ENCODE results near the gene ONECUT3.

DNA sequence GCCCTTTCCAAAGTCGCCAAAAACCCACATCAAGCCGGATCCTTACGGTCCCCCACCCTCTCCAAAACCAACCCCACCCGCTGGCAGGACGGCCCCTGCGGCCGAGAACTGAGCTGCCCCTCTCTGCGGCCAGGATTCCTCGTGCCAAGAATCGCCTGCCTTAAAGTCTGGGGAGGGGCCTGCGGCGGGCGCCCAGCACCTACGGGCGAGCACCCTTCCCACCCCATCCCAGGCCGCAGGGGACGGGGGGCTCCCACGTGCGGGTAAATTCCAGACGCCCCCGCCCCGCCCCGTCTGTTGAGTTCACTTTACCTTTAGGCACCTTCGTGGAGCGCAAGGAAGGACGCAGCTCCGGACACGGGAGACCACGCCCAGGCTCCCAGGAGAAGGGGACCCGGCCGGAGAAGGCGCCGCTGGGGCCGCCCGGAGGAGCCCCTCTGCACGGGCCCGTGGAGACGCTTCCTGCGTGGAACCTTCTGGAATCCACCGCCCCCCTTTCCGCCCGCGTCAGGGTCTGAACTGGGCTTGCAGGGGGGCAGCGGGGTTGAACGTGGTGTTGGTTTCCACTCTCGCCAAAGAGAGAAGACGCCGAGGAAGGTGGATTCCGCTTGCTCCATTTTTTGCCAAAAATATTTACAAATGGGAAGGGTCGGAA lies 22.8 kb downstream of the ONECUT3 start:
- TF ChIP-seq, protein P1, sequence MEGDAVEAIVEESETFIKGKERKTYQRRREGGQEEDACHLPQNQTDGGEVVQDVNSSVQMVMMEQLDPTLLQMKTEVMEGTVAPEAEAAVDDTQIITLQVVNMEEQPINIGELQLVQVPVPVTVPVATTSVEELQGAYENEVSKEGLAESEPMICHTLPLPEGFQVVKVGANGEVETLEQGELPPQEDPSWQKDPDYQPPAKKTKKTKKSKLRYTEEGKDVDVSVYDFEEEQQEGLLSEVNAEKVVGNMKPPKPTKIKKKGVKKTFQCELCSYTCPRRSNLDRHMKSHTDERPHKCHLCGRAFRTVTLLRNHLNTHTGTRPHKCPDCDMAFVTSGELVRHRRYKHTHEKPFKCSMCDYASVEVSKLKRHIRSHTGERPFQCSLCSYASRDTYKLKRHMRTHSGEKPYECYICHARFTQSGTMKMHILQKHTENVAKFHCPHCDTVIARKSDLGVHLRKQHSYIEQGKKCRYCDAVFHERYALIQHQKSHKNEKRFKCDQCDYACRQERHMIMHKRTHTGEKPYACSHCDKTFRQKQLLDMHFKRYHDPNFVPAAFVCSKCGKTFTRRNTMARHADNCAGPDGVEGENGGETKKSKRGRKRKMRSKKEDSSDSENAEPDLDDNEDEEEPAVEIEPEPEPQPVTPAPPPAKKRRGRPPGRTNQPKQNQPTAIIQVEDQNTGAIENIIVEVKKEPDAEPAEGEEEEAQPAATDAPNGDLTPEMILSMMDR (IDR thresholded peaks at IDR 0.05; ENCODE audit: low read length): no peak
- no peak for TF ChIP-seq EZH2phosphoT487 (IDR thresholded peaks at IDR 0.05; ENCODE audit: low read length)
